GM15510 (cell line): ENCODE measurements around the gene SLC27A1.

Source experiments
- POLR2A ChIP-seq: IDR thresholded peaks from 3 replicates; pipeline ENCODE4 v1.6.1; 2011; ENCODE audit warnings: borderline replicate concordance; ENCODE audit not compliant: insufficient read length; ENCODE audit errors: extremely low read depth

The SLC27A1 gene

DNA sequence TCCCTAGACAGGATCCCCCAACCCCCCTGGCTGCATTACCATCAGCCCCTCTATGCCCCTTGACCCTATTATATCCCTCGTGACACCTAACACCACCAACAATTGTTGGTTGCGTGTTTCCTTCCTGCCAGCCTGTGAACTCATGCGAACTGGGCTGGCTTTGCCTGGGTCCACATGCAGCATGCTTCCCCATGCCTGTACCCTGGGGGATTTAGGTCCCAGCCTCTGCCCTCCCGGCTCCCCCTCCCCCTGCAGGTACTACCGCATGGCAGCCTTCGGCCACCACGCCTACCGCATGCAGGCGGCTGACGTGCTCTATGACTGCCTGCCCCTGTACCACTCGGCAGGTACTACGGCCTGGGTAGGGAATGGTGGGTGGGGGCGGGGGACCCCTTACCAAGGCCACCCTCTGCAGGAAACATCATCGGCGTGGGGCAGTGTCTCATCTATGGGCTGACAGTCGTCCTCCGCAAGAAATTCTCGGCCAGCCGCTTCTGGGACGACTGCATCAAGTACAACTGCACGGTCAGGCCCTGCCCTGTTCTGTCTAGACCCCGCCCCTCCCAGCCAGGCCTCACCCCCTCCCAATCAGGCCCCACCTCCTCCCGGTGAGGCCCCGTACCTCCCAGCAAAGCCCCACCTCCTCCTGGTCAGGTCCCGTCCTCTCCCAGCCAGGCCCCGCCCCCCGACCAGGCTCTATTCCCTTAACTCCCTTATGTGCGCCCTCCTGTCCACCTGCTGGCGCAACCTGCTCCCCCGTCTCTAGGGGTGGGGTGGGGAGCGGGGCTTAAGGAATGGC is 18.5 kb downstream of the SLC27A1 start:
- TF ChIP-seq POLR2A: no peak

DNA sequence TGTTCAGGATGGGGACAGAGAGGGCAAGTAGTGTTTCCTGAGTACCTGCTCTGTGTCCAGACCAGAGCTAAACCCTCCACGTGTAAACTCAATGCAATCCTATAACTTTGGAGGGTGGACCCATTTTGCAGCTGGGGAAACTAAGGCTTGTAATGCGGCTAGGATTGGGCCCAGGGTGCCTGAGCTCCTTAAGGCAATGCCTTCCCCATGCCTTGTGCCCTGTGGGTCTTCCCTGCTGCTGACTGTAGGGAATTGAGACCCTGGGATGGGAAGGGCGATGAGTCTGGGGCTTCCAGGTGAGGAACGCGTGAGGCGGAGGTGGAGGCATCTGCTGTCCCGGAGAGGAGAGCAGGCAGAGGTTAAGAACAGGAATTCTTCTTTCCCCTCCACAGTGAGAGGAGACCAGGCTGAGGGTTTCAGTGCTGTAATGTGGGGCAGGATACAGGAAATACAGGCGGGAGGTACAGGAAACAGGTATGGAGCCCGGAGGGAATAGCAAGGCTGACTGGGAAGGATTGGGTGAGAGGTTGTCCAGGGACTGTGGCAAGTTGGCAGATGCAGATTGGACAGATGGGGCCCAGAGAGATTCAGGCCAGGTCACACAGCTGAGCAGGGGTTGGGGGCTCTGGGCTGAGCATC is 19.2 kb downstream of the SLC27A1 start:
- no peak for TF ChIP-seq POLR2A

DNA sequence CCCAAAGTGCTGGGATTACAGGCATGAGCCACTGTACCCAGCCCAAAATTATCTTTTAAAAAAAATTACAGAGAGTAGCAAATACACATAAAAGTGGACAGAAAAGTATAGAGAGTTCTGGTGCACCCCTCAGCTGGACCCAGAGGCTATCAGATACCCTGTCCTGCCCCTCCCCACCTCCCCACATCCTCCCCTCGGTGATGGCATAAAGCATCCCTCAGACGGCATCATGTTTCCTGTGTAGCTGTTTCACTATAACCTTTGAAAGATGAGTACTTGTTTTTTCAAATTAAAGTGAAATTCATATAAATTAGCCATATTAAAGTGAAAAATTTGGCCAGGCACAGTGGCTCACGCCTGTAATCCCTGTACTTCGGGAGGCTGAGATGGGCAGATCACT is 20.1 kb downstream of the SLC27A1 start:
- TF ChIP-seq POLR2A: no peak

DNA sequence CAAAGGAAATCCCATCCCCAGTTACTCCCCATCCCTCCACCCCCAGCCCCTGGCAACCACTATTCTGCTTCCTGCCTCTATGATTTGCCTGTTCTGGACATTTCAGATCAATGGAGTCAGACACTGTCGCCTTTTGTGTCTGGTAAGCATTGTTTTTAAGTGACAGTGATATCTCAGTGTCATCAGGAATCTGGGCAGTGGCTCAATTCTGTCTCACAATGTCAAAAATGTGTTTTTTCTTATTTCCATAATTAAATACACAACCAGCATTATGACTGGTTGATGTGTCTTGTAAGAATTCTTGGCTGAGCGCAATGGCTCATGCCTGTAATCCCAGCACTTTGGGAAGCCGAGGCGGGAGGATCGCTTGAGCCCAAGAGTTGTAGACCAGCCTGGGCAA is 21.0 kb downstream of the SLC27A1 start:
- TF ChIP-seq POLR2A: no peak

DNA sequence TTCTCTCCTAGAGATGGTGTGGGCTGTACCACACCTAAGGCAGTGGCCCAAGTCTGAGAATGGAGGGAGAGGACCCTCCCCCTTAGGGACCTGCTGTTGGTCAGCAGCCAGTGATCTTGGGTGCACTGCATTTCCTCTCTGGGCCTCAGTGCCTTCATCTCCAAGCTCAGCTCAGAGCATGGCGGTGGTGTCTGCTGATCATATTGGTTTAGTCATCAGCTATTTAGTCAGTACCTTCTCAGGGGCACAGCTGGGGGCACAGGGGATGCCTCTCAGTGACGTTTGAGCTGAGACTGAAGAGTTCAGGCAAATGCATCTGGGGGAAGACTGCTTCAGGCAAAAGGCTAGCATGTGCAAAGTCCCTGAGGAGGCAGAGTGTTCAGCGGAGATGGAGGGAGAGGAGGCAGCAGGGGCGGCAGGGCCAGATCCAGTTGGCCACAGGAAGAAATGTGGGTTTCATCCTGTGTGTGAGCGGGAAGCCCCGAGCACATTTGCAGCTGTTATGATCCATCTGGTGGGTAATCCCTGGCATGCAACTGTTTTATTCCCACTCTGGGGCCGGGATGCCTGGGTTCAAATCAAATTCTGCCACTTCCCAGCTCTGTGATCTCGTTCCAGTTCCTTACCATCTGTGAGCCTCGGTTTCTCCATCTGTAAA is 25.4 kb downstream of the SLC27A1 start:
- no peak for TF ChIP-seq POLR2A

DNA sequence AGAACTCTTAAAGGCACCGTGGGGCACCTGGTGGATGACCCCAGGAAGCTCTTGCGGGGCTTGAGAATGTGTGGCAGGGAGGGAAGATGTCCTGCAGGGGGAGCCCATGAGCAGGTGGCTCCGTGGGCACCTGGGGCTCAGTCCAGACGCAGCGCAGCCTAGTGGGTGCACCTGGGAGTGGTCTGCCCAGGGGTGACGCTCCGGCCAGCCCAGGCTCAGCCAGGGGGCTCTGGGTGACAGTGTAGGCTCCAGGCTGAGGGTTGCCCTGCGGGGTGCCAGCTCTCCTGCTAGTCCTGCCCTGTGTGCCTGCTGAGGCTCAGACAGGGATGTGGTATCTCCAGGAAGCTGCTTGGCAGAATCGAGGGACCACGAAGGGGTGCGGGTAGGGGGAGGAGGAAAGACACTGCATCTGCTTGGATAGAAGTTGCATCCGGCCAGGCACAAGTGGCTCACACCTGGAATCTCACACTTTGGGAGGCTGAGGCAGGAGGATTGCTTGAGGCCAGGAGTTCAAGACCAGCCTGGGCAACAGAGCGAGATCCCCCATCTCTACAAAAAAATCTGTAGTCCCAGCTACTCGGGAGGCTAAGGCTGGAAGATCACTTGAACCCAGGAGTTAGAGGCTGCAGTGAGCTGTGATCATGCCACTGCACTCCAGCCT is 26.1 kb downstream of the SLC27A1 start:
- no peak for TF ChIP-seq POLR2A

GRCh38 chr19:17497149-17497798 is 26.9 kb downstream of the SLC27A1 start:
- TF ChIP-seq POLR2A: no peak

DNA sequence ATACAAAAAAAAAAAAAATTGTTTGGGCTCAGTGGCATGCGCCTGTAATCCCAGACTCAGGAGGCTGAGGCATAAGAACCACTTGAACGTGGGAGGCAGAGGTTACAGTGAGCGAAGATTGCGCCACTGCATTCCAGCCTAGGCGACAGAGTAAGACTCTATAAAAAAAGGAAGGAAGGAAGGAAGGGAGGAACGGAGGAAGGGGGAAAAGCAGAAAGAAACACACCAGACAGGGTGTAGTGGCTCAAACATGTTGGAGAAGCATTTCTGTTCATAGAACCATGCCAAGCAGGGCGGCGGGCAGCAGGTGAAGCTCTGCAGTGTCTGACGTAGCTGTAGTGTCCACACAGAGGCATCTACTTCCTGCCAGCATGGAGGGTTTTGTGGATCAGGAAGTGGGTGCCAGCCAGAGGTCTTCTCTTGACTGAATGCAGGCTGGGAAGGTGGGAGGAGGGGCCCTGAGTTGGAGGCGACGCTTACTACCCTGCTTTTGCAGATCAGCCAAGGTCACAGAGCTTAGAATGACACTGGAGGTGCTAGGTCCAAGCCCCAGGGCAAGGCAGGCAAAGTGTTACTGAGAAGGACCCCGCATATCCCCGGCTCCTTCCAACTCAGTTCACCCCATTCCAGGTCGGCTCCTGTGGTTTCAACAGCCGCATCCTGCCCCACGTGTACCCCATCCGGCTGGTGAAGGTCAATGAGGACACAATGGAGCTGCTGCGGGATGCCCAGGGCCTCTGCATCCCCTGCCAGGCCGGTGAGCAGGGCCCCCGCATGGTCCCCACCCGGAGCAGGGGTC is 29.5 kb downstream of the SLC27A1 start:
- TF ChIP-seq POLR2A: no peak

- no peak for TF ChIP-seq POLR2A
Measured at GRCh38 chr19:17500447-17501198, 30.3 kb downstream of the SLC27A1 start.

DNA sequence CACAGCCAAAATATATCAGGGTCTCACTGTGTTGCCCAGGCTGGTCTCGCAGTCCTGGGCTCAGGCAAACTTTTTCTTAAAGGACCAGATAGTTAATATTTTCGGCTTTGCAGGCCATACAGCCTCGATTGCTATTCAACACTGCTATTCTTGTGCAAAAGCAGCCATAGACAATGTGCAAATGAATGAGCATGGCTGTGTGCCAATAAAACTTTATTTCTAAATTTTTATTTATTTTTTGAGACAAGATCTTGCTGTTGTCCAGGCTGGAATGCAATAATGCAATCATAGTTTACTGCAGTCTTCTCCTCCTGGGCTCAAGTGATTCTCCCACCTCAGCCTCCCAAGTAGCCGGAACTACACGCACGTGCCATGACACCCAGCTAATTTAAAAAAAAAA is 32.9 kb downstream of the SLC27A1 start:
- no peak for TF ChIP-seq POLR2A

GRCh38 chr19:17504030-17504429 is 33.7 kb downstream of the SLC27A1 start:
- no peak for TF ChIP-seq POLR2A

DNA sequence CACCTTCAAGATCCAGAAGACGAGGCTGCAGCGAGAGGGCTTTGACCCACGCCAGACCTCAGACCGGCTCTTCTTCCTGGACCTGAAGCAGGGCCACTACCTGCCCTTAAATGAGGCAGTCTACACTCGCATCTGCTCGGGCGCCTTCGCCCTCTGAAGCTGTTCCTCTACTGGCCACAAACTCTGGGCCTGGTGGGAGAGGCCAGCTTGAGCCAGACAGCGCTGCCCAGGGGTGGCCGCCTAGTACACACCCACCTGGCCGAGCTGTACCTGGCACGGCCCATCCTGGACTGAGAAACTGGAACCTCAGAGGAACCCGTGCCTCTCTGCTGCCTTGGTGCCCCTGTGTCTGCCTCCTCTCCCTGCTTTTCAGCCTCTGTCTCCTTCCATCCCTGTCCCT is 34.1 kb downstream of the SLC27A1 start:
- no peak for TF ChIP-seq POLR2A

GRCh38 chr19:17505223-17505622 is 34.9 kb downstream of the SLC27A1 start:
- no peak for TF ChIP-seq POLR2A
